ENCODE results near the gene NSMCE1. TPM values are rescaled to one million over a fixed set of nuclear protein-coding genes. Genes with fewer than 3 reads are reported as not detected.
"Not testable (repeated sequence)": the region's sequence is repeated elsewhere in the genome, so short reads cannot be mapped to it uniquely, and the experiment has no call there.

The NSMCE1 gene
- total RNA-seq, 1 donor from 2014 or later, result 41.1 TPM

DNA sequence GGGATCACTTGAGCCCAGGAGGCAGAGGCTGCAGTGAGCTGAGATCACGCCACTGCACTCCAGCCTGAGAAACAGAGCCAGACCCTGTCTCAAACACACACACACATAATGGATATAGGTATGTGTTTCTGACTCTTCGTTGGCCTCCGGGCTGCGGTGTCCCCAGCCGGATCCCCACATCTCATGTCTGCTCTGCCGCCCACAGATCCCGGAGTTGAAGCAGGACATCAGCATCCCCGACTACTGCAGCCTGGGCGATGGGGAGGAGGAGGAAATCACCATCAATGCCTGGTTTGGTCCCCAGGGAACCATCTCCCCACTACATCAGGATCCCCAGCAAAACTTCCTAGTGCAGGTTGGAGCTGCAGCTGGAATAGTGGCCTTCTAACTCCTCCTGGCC is 49.8 kb downstream of the NSMCE1 start:
- DNase-seq (ENCODE audit: low read depth in 2 of 2), result no peak

- DNase-seq (ENCODE audit: low read depth in 2 of 2), result peak in 1 of 2 donors; percentile 21
Measured at GRCh38 chr16:27217256-27217655, 51.3 kb downstream of the NSMCE1 start.

GRCh38 chr16:27216297-27216885 is 52.2 kb downstream of the NSMCE1 start:
- no peak for DNase-seq (ENCODE audit: low read depth in 2 of 2)

DNA sequence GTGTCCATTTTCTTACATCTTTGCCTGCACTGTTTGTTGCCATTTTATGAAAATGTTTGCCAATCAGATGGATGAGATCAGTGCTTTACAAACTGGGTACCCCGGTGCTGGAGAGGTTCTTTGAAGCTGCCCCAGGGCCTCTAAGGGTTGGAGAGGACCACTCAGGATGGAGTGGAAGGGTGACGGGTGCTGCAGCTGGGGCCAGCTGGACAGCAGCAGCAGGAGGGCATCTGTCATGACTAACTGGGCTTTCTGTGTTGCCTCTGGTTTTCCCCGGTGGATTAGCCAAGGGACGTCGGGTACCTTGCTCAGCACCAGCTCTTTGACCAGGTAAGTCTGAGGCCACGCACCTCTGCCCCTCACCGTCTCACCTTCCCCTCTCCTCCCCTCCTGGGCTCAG is 52.9 kb downstream of the NSMCE1 start:
- DNase-seq (ENCODE audit: low read depth in 2 of 2), result no peak

DNA sequence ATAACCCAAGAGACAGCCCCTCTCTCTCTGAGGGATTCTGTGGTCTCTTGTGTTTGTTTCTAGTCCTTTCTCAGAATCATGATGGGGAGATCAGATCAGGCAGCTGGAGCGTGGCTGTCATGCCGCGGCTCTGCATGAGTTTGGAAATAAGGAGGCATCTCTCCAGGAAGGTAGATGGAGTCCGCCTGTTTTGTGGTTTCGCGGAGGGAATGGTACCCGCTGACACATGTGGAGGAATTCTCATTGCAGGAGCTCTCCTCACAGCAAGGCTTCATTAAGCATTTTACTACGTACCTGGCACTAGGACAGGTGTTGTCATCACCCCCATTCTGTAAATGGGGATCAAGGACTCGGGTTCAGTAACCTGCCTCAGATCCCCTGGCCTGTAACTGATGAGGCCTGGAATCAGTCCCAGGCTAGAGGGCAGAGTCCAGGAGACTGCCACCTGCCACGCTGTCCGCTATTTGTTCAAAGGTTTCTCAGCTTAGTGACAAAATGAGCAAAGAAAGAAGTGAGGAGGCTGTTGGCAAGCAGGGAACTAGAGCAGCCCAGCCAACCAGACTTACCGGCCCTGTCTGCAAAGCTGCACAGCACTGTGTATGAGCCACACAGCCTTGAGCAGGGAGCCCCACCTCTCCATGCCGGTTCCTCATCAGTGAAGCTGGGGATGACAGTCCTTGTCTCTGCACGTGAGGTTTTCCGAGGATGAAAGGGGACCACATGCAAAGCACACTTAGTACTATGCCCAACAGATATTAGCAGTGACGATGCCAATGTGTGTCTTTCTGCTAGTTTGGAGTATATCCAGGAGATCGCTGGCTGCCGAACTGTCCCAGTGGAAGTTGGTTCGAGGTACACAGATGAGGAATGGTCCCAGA is 54.2 kb downstream of the NSMCE1 start:
- no peak for DNase-seq (ENCODE audit: low read depth in 2 of 2)

DNA sequence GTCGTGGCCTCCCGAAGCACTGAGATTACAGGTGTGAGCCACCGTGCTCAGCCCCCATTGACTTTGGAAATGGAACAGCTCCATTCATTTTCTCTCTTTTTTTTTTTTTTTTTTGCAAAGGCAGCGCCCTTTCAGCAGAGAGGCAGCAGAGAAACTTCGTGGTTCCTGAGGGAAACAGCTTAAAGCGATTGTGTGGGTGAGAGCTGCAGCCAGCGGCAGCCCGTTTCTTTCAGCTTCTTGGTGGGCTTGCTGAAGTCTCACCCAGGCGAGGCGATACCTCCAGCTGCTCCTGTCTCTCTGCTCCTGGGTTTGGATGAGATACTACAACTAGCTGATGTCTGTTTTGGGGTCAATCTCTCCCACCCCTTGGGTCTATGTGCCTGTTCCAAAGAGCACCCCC is 57.5 kb downstream of the NSMCE1 start:
- no peak for DNase-seq (ENCODE audit: low read depth in 2 of 2)

- DNase-seq (ENCODE audit: low read depth in 2 of 2), result no peak
Measured at GRCh38 chr16:27210174-27210573, 58.4 kb downstream of the NSMCE1 start.

DNA sequence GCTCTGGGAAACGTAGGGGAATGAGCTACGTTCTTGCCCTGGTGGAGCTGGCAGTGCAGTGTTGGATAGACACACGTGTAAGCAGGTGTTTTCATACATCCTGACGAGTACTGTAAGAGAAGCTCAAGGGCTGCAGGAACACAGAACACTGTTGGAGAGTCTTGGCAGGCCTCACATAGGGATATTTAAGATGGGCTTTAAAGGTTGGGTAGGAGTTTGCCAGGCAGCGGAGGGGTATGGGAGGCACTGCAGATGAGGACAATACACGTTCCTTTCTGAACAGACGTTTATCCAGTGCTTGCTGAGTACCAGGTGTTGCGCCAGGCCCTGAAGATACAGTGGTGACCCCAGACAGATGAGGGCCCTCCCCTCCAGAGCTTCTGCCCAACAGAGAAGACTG is 59.0 kb downstream of the NSMCE1 start:
- DNase-seq (ENCODE audit: low read depth in 2 of 2), result no peak

GRCh38 chr16:27208796-27209195 is 59.8 kb downstream of the NSMCE1 start:
- no peak for DNase-seq (ENCODE audit: low read depth in 2 of 2)

GRCh38 chr16:27208081-27208680 is 60.4 kb downstream of the NSMCE1 start:
- no peak for DNase-seq (ENCODE audit: low read depth in 2 of 2)

DNA sequence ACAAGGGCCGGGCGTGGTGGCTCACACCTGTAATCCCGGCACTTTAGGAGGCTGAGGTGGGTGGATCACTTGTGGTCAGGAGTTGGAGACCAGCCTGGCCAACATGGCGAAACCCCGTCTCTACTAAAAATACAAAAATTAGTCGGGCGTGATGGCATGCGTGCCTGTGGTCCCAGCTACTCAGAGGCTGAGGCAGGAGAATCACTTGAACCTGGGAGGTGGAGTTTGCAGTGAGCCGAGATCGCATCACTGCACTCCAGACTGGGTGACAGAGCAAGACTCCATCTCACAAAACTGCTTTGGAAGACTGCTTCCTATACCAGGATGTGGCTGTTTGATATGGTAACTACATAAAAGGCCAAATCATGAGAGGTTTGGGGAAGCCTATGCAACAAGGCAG is 61.5 kb downstream of the NSMCE1 start:
- not testable (repeated sequence) for DNase-seq (ENCODE audit: low read depth in 2 of 2)

DNA sequence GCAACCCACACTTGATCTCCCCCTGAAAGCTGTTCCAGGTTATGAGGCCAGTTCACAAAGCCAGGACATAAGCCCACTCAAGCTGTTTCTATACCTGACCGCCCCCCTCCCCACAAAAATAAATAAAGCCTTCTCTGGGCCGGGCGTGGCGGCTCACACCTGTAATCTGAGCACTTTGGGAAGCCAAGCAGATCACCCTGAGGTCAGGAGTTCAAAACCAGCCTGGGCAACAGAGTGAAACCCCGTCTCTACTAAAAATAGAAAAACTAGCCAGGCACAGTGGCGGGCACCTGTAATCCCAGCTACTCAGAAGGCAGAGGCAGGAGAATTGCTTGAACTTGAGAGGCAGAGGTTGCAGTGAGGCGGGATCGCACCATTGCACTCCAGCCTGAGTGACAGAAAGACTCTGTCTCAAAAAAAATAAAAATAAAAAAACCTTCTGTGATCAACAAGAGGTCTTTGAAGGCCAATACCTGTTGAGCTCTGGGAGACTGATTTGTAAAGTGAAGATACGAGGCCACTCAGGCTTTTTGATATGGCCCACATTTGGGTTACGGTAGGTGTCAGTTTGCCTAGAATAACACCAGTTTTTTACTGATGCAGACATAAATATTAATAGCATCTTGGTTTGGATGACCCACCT is 63.0 kb downstream of the NSMCE1 start:
- no peak for DNase-seq (ENCODE audit: low read depth in 2 of 2)

DNA sequence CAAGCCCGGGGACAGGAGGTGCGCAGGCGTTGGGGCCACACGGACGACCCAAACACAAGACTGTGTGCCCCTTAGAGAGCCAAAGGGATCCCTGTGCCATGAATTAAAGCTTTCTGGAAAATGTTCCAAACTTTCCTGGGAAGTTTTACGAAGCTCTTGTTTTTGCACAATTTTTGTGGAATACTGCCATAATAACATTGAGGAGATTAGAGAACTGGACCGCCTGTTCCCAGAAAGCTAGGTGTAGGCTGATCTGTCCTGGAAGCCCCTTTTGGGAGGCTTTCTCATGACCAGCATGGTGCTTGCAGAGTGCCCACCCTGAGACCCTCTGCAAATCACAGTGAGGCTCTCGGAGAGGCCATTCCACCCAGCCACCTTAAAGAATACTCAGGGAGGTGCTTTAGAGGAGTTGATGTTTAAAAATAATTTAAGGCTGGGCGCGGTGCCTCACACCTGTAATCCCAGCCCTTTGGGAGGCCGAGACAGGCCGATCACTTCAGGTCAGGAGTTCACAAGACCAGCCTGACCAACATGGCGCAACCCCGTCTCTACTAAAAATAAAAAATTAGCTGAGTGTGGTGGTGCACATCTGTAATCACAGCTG is 64.2 kb downstream of the NSMCE1 start:
- DNase-seq (ENCODE audit: low read depth in 2 of 2), result no peak

DNA sequence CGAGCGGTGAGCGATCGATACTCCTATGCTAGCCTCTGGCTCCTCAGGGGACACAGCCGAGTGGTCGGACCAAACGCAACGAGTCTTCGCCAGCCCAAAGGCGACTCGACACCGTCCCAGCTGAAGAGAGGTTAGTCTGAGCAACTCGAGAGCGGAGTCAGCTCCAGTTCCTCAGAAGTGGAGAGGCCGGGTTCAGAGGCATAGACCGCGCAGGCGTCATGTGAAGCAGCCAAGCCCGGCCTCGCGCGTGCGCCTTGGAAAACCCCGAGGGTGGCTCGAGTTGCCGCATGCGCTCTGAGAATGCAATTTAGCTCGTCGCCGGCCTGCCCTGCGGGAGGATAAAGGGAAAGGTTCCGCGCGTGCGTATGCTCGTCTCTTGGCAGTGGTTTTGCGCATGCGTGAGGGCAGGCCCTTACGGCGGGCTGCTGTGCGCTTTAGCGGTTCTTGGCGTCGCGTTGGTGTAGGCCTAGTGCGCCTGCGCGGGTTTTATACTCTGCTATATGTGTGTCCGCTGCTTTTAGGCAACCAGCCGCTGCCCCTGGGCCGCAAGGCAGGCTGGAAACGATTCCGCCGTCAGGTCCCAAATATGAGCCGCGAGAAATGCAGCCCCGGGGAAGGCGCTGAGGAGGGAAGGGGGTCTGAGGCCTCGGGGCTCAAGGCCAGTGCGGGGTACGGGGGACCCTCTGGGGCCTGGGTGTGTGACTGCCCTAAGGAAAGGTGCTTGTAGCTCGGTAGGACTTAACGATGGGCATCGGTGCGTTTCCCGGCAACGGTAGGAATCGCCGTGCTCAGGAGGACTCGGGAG is 64.9 kb downstream of the NSMCE1 start, which contains the start of gene KDM8:
KDM8 (plus strand) TSS at position 20 of the 805 bp plus-strand sequence. CDS start 6,598 bp downstream, outside the sequence.
- peak; percentile 100 for DNase-seq (ENCODE audit: low read depth in 2 of 2)

DNA sequence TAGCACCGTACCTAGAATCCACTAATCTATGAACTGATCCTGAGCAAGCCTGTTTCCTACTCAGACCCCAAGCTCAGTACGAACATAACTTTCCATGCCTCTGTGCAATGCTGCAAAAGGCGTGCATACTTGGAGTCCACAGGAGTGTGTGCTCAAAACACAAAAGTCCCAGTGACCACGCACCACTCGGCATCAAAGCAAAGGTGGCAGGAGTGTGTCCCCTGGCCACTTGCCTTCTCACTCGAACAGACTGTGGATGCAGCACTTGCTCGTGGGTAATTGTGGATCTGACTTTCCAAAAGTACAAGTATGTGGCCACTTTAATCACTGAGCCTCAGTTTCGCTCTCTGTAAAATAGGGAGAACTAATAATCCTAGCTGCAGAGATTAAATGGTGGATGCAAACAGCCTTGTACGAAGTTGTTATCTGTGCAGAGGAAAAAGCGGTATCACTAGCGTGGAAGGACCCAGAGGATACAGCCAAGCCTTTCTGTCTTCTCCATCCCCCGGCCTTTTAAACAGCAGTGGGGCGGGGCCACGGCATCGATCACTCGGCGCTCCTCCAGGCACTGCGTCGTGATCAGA is 65.6 kb downstream of the NSMCE1 start:
- DNase-seq (ENCODE audit: low read depth in 2 of 2), result peak; percentile 93 to 95

GRCh38 chr16:27200914-27201313 is 67.7 kb downstream of the NSMCE1 start:
- DNase-seq (ENCODE audit: low read depth in 2 of 2), result not testable (repeated sequence)

DNA sequence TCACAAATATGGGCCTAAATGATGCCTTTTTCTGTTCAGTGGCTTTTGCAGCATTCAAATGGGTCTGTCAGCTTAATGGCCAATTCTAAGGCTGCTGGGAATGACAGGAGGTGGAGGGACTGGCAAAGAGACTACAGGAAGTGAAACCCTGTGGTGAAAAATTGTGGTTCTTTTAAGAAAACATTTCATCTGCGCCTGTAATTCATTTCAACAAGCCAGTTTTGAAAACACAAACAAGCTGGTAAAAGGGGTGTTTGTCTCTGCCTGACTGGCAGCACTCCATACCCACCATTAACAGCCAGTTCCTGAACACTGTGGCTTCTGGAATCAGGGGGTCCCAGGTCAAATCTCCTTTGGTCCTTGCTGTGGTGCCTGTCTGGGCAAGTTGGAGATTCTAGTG is 68.8 kb downstream of the NSMCE1 start:
- no peak for DNase-seq (ENCODE audit: low read depth in 2 of 2)

DNA sequence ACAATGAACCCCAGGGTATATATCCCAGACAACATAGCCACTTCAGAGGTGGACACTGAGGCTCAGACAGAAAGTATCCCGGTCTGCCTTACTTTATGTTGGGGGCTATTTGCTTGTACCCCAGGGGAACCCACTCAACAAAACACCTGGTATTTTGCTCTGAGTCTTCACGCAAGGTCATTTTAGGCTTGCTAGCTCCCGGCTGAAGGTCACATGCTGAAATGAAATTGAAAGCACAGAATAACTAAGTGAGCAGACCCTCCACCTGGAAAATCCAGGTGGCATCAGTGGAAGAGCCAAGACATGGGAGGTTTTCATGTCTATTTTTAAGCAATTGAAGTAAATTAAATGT is 69.4 kb downstream of the NSMCE1 start:
- no peak for DNase-seq (ENCODE audit: low read depth in 2 of 2)

DNA sequence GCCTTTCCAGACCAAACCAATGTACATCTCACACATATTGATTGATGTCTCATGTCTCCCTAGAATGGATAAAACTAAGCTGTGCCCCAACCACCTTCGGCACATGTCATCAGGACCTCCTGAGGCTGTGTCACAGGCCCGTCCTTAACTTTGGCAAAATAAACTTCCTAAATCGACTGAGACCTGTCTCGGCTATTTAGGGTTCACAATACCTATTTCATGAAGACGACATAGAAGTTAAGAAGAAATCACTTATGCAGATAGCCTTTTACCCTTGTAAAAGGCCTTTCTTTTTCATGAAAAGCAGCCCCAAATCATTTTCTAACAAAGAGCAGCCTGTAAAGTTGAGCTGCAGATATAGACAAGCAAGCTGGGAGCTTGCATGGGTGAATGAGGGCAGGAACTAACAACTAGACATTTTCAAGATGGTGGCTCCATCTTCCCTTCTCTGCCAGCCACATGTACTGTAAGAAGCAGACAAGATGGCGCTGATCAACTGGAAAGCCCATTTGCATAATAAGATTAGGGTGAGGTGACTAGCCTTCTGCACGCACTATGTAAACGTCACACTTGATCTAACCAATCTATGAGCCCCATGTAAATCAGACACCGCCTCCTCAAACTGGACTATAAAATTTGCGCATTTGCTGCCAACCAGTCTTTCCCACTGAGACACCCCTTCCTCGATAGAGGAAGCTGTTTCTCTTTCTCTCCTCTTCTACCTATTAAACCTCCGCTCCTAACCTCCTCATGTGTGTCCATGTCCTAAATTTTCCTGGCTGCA is 69.9 kb downstream of the NSMCE1 start:
- DNase-seq (ENCODE audit: low read depth in 2 of 2), result no peak

DNA sequence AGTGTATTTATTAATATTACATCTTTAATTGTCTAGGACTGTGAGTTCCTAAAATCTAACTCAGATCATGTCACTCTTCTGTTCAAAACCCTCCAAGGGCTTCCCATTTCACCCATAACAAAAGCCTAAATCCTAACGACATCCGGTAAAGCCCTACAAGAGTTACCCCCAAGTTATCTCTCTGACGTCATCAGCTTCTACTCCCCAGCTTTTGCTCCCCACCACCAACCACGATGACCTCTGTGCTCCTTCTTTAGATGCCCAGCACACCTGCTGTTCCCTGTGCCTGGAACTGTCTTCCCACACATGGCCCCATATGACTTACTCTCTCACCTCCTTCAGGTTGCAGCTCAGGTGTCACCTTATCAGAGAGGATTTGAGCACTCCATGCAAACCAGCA is 71.6 kb downstream of the NSMCE1 start:
- no peak for DNase-seq (ENCODE audit: low read depth in 2 of 2)
